IMR-90 (cell line): Measurements from ENCODE around the gene HUNK. TPM values are rescaled to one million over a fixed set of nuclear protein-coding genes. Genes with fewer than 3 reads are reported as not detected.

ENCODE experiments used
- ATAC-seq: fragments of 200-7000 bp; cut with Tn5 transposase; 2 replicates; pipeline ENCODE4 v1.9.1; 2020; ENCODE audit warnings: low read depth, mild to moderate bottlenecking, moderate library complexity
- BruUV-seq: library from RNA; stranded (reverse); fragments of 400-500 nt; replicated peaks from 2 replicates; lab custom pipeline; 2021; lab: Mats Ljungman, UMichigan
- CTCF ChIA-PET: fragments of 300-600 bp; formaldehyde crosslinking; extraction: SDS; loops from one replicate; lab custom pipeline; 2021; ENCODE audit warnings: antibody characterized with exemption; lab: Yijun Ruan, JAX
- POLR2A ChIA-PET: fragments of 300-600 bp; sonication (Branson Sonifier 250); formaldehyde crosslinking; loops from one replicate; lab custom pipeline; 2022; ENCODE audit warnings: antibody characterized with exemption; ENCODE audit not compliant: unreplicated experiment; lab: Charles Lee
- DNase-seq: peaks from one replicate; pipeline ENCODE4 v3.0.0; 2013
- H2AFZ ChIP-seq: replicated peaks from 2 replicates; pipeline ENCODE3; 2013; ENCODE audit warnings: low read length, mild to moderate bottlenecking; ENCODE audit not compliant: poor library complexity
- H2AK5ac ChIP-seq: 2 replicates; pipeline ENCODE4 v1.6.1; 2013; ENCODE audit warnings: low read depth, low read length, inconsistent platforms
- H2AK9ac ChIP-seq: replicated peaks from 2 replicates; pipeline ENCODE3; 2013; ENCODE audit warnings: mild to moderate bottlenecking, low read depth, low read length, moderate library complexity; ENCODE audit not compliant: poor library complexity
- H2BK120ac ChIP-seq: 2 replicates; pipeline ENCODE4 v1.6.1; 2013; ENCODE audit warnings: low read depth, low read length, inconsistent platforms
- H2BK15ac ChIP-seq: 3 replicates; pipeline ENCODE4 v1.6.1; 2013; ENCODE audit warnings: low read depth, low read length, inconsistent platforms
- H2BK20ac ChIP-seq: 2 replicates; pipeline ENCODE4 v1.6.1; 2013; ENCODE audit warnings: low read depth, mild to moderate bottlenecking, inconsistent platforms, low read length, moderate library complexity
- H2BK5ac ChIP-seq: 2 replicates; pipeline ENCODE4 v1.6.1; 2013; ENCODE audit warnings: mild to moderate bottlenecking, low read depth, low read length, inconsistent platforms; ENCODE audit not compliant: poor library complexity, severe bottlenecking
- H3K14ac ChIP-seq: replicated peaks from 2 replicates; pipeline ENCODE4 v1.6.1; 2013; ENCODE audit warnings: low read depth, low read length, inconsistent platforms
- H3K18ac ChIP-seq: 2 replicates; pipeline ENCODE4 v1.6.1; 2013; ENCODE audit warnings: low read depth, low read length, control low read depth
- H3K23ac ChIP-seq: 2 replicates; pipeline ENCODE4 v1.6.1; 2013; ENCODE audit warnings: low read depth, low read length, inconsistent platforms
- H3K27ac ChIP-seq: 2 replicates; pipeline ENCODE4 v1.5.1; 2013; ENCODE audit warnings: mild to moderate bottlenecking, control low read depth, low read length; ENCODE audit not compliant: insufficient read depth
- H3K27me3 ChIP-seq: 2 replicates; pipeline ENCODE4 v1.6.1; 2013; ENCODE audit warnings: low read length; ENCODE audit not compliant: control insufficient read depth, insufficient read depth
- H3K36me3 ChIP-seq: 2 replicates; pipeline ENCODE4 v1.6.1; 2013; ENCODE audit warnings: low read length, mixed read lengths; ENCODE audit not compliant: control insufficient read depth, insufficient read depth
- H3K4ac ChIP-seq: 2 replicates; pipeline ENCODE4 v1.6.1; 2013; ENCODE audit warnings: low read depth, low read length, inconsistent platforms
- H3K4me1 ChIP-seq: 2 replicates; pipeline ENCODE4 v1.6.1; 2013; ENCODE audit warnings: low read length, mixed read lengths; ENCODE audit not compliant: control insufficient read depth, insufficient read depth
- H3K4me2 ChIP-seq: 2 replicates; pipeline ENCODE4 v1.6.1; 2013; ENCODE audit warnings: low read depth, mild to moderate bottlenecking, control low read depth, low read length, moderate library complexity
- H3K4me3 ChIP-seq: 2 replicates; pipeline ENCODE4 v1.5.1; 2013; ENCODE audit warnings: low read depth, mild to moderate bottlenecking, control low read depth, low read length, moderate library complexity; ENCODE audit not compliant: insufficient read depth
- H3K56ac ChIP-seq: 2 replicates; pipeline ENCODE4 v1.6.1; 2013; ENCODE audit warnings: low read length, inconsistent platforms; ENCODE audit not compliant: insufficient read depth; ENCODE audit errors: extremely low read depth
- H3K79me1 ChIP-seq, 2 experiments: 2 replicates each; pipeline ENCODE4 v1.6.1; 2013; ENCODE audit warnings: low read length in 2 of 2, inconsistent platforms in 1 of 2, low read depth in 1 of 2
- H3K9ac ChIP-seq: 2 replicates; pipeline ENCODE4 v1.6.1; 2013; ENCODE audit warnings: low read depth, low read length, control low read depth
- H3K9me1 ChIP-seq: 2 replicates; pipeline ENCODE4 v1.6.1; 2013; ENCODE audit warnings: low read length, inconsistent platforms; ENCODE audit not compliant: insufficient read depth
- H3K9me3 ChIP-seq: 2 replicates; pipeline ENCODE4 v1.6.1; 2013; ENCODE audit warnings: low read length; ENCODE audit not compliant: control insufficient read depth, insufficient read depth
- H4K20me1 ChIP-seq: 2 replicates; pipeline ENCODE4 v1.6.1; 2013; ENCODE audit warnings: low read length, inconsistent platforms; ENCODE audit not compliant: insufficient read depth
- H4K5ac ChIP-seq: 2 replicates; pipeline ENCODE4 v1.6.1; 2013; ENCODE audit warnings: mild to moderate bottlenecking, low read depth, low read length, control low read depth
- H4K8ac ChIP-seq, 2 experiments: 2 replicates each; pipeline ENCODE4 v1.6.1; 2013; ENCODE audit warnings: low read depth in 2 of 2, low read length in 2 of 2, control low read depth in 1 of 2, inconsistent platforms in 1 of 2
- H4K91ac ChIP-seq: 2 replicates; pipeline ENCODE4 v1.6.1; 2013; ENCODE audit warnings: low read depth, low read length, inconsistent platforms; ENCODE audit not compliant: insufficient read depth
- CHD1 ChIP-seq: IDR thresholded peaks from 2 replicates; pipeline ENCODE4 v1.6.1; 2012; ENCODE audit warnings: low read depth, low read length, improper control_type of control experiment
- FOS ChIP-seq: fragments of 150-350 bp; IDR thresholded peaks from 2 replicates; pipeline ENCODE4 v1.6.1; 2016; ENCODE audit warnings: low read depth, low read length
- POLR2A ChIP-seq: IDR thresholded peaks from 2 replicates; pipeline ENCODE4 v1.6.1; 2012; ENCODE audit warnings: mild to moderate bottlenecking, low read depth, low read length
- WGBS, 2 experiments: methylation state at CpG; one replicate each; pipeline versions ENCODE4 v1.1.5 to v1.1.7; 2013; ENCODE audit warnings: missing lambda C conversion rate in 2 of 2; ENCODE audit not compliant: insufficient read length in 1 of 2; ENCODE audit errors: extremely low coverage in 2 of 2; 5-methylcytosine and 5-hydroxymethylcytosine counted together
- dilution Hi-C: fragments of 300-500 bp; cut with HindIII; formaldehyde crosslinking; loops from one replicate; pipeline ENCODE4 v1.14.3; 2018; ENCODE audit warnings: low sequenced_read_pairs; ENCODE audit not compliant: unreplicated experiment
- in situ Hi-C: fragments of 300-500 bp; cut with MboI; formaldehyde crosslinking; loops from 3 replicates; pipeline ENCODE4 v1.14.3; 2019; ENCODE audit warnings: low sequenced_read_pairs, inconsistent platforms, mixed read lengths
- intact Hi-C: fragments of 100-400 bp; cut with micrococcal nuclease; formaldehyde crosslinking; loops from 2 replicates; pipeline ENCODE4 v1.10.0; 2022
- polyA plus RNA-seq, 3 experiments: library from polyadenylated mRNA; depleted of rRNA; stranded (reverse); fragments of >200 nt; gene quantifications; 2 replicates each; pipeline ENCODE4 v1.2.3, GENCODE V29; 2012; ENCODE audit warnings: low replicate concordance in 1 of 3
- total RNA-seq: library from RNA; depleted of rRNA; stranded (reverse); fragments of >200 nt; gene quantifications from 2 replicates; pipeline ENCODE4 v1.2.3, GENCODE V29; 2012

HUNK gene
- total and polyA plus RNA-seq, 2 of the 4 experiments (the other 2 are of a cell fraction): 1.0 to 2.0 TPM

DNA sequence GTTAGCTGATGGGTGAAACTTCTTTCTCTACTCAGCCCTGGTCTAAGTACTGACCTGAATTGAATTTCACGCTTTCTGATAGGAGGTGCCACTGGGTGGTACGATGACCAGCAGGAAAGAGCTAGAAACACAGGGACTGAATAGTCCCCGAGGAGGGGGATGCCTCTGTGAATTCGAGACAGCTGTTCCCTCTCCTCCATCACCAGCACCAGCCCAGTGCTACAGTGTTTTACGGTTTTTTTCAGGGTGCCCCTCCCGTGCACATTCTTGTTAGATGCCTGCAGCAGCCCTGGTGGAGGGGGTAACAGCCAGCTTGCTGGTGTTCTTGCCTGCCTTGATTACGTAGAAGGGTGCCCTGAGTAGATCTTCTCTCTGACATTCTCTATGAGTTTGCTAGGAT is 7.1 kb downstream of the HUNK start:
- H3K4me3 ChIP-seq: no peak overlapping the region
- no peak overlapping the region for H4K8ac ChIP-seq
- no peak overlapping the region for H3K18ac ChIP-seq
- no peak overlapping the region for H3K56ac ChIP-seq
- H3K36me3 ChIP-seq: no peaks in the 10 kb centered on the region
- H3K27ac ChIP-seq: no peak overlapping the region
- no peak overlapping the region for H3K14ac ChIP-seq
- DNase-seq (no peak), ATAC-seq (no peak)
- in situ Hi-C loops (no loop called here), dilution Hi-C loops (no loop called here), intact Hi-C loops (no loop called here)
- peaks cover 1% of the 10 kb centered on the region; the same call in 1 of the 2 replicates for H3K4me1 ChIP-seq
- no peak overlapping the region for H2AFZ ChIP-seq
- H3K79me1 ChIP-seq: peaks cover 14 to 42% of the 10 kb centered on the region in 2 experiments
- no TSS peak for BruUV-seq
- POLR2A ChIA-PET: no interaction called here
- no CpG with 5 or more reads among the region's 7 CpGs for WGBS, 2 experiments
- H3K23ac ChIP-seq: no peak overlapping the region
- H2BK120ac ChIP-seq: no peak overlapping the region
- no peak overlapping the region for H3K9ac ChIP-seq
- no peak overlapping the region for H2BK15ac ChIP-seq
- H2BK5ac ChIP-seq: no peak overlapping the region
- no peaks in the 10 kb centered on the region for H3K9me3 ChIP-seq
- no peak overlapping the region for H4K5ac ChIP-seq
- CTCF ChIA-PET: no interaction called here
- H4K20me1 ChIP-seq: 0 out of 2 replicates have a peak, but pooled peaks cover 5% of the 10 kb centered on the region
- no peak overlapping the region for H2AK5ac ChIP-seq
- TF ChIP-seq POLR2A (no peak), FOS (no peak), CHD1 (no peak)
- H3K9me1 ChIP-seq: peaks cover 4% of the 10 kb centered on the region; the same call in 1 of the 2 replicates
- no peak overlapping the region for H2BK20ac ChIP-seq
- no peak overlapping the region for H3K4me2 ChIP-seq
- H4K91ac ChIP-seq: no peak overlapping the region
- no peak overlapping the region for H3K4ac ChIP-seq
- no peaks in the 10 kb centered on the region for H3K27me3 ChIP-seq
- H2AK9ac ChIP-seq: no peak overlapping the region
